ENCODE measurements around the gene DCAF7. TPM values are rescaled to one million over a fixed set of nuclear protein-coding genes. Genes with fewer than 3 reads are reported as not detected.

Gene DCAF7, protein sequence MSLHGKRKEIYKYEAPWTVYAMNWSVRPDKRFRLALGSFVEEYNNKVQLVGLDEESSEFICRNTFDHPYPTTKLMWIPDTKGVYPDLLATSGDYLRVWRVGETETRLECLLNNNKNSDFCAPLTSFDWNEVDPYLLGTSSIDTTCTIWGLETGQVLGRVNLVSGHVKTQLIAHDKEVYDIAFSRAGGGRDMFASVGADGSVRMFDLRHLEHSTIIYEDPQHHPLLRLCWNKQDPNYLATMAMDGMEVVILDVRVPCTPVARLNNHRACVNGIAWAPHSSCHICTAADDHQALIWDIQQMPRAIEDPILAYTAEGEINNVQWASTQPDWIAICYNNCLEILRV
- 35.7 TPM for polyA plus RNA-seq (2013, experiment 1 of 2; ENCODE audit: insufficient read length)
- polyA plus RNA-seq (2013, experiment 2 of 2; ENCODE audit: insufficient read length), result 35.7 TPM

- DNase-seq, result peak; percentile 100
These were observed at the start of gene DCAF7 for GRCh38 chr17:63549946-63550816. DCAF7 (plus strand) TSS chr17:63550477; CDS start chr17:63550678, 201 bp downstream.

GRCh38 chr17:63500543-63501390 is 49.5 kb upstream of the DCAF7 start:
- DNase-seq, result no peak

- no peak for DNase-seq
These were observed 47.0 kb upstream of the DCAF7 start for GRCh38 chr17:63503341-63503705.

DNA sequence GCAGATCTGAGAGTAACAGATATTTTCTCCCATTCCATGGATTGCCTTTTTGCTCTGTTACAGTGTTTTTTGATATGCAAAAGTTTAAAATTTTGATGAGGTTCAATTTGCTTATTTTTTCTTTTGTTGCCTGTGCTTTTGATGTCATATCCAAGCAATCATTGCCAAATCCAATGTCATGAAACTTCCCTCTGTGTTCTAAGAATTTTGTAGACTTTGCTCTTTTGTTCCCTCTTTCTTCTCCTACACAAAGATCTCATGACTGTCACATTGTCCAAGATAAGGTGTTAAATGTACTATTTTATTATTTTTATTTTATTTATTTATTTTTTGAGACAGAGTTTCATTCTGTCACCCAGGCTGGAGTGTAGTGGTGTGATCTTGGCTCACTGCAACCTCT is 46.0 kb upstream of the DCAF7 start:
- DNase-seq, result no peak

DNA sequence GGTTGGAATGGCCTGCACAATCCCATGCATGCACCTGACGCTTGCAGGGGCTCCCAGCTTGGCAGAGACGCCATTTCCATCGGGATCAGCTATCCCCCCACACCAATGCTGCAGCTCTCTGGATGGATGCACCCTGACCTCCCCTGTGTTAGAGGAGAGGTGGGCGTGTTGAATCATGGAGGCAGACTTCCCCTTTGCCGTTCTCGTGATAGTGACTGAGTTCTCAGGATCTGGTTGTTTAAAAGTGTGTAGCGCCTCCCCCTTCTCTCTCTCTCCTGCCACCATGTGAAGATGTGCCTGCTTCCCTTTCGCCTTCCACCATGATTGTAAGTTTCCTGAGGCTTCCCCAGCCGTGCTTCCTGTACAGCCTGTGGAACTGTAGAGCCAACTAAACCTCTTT is 44.9 kb upstream of the DCAF7 start:
- DNase-seq, result no peak

- no peak for DNase-seq
These were observed 43.6 kb upstream of the DCAF7 start for GRCh38 chr17:63506627-63507026.

- DNase-seq, result no peak
These were observed 38.9 kb upstream of the DCAF7 start for GRCh38 chr17:63511331-63511730.

- DNase-seq, result no peak
These were observed 37.9 kb upstream of the DCAF7 start for GRCh38 chr17:63512388-63512787.

- DNase-seq, result no peak
These were observed 37.2 kb upstream of the DCAF7 start for GRCh38 chr17:63512896-63513644.

GRCh38 chr17:63514477-63514876 is 35.8 kb upstream of the DCAF7 start:
- DNase-seq, result no peak

GRCh38 chr17:63514974-63515373 is 35.3 kb upstream of the DCAF7 start:
- DNase-seq, result no peak

DNA sequence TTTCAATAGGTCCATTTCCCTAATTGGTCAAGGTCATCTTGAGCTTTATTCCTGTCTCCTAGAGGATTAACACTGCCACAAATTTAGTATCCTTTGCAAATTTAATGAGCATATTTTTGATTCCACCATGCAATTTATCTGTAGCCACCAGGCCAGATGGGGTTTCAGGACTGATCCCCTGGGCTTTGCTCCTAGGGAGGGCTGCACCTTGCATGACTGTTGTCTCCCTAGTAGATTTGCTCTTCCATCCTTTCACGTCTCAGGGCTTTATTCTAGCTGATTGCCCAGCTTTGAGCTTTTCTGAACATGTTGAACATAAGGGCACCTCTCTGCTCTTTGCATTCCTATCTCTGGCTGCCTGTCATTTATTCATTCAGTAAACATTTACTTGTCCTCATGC is 34.9 kb upstream of the DCAF7 start:
- DNase-seq, result no peak

- DNase-seq, result peak; percentile 39
These were observed 33.1 kb upstream of the DCAF7 start for GRCh38 chr17:63516910-63517824.

GRCh38 chr17:63517825-63518534 is 32.3 kb upstream of the DCAF7 start:
- DNase-seq, result no peak

DNA sequence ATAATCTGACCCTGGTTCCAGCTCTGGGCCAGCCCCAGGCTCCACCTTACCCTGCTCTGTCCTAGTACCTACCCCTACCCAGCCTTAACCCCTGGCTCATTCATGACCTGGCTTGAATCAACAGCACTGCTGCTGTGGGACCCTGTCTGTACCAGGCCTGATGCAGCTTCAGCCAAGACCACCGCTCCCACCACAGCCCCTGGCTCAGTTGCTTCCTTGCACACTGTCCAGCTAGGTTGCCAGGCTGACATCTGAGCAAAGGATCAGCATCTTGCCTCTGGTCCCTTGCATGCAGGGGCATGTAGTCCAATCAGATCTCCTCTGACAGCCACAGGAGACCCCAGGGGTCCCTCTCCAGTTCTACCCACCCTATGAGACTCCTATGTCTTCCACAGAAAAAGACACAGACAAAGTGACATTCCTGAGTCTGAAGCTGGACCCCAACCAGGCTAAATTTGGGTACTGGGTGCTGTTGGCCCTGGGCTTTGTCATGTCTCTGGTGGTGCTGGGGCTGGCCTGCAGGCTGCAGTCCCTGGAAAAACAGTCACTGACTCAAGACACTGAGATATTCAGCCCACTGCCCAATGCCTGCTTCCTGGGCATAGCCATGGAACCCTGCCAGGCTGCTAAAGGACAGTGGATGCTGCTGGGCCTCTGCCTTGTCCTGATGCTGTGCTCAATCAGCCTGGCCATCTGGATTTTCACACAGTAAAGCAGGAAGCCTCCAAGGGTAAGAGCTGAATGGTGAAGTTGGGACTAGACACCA is 31.0 kb upstream of the DCAF7 start:
- DNase-seq, result no peak

- no peak for DNase-seq
These were observed 30.1 kb upstream of the DCAF7 start for GRCh38 chr17:63519972-63520882.

- DNase-seq, result no peak
These were observed 26.9 kb upstream of the DCAF7 start, which contains the start of gene KCNH6 for GRCh38 chr17:63523253-63523855. KCNH6 (plus strand) TSS chr17:63523358; CDS start chr17:63523414, 56 bp downstream.

DNA sequence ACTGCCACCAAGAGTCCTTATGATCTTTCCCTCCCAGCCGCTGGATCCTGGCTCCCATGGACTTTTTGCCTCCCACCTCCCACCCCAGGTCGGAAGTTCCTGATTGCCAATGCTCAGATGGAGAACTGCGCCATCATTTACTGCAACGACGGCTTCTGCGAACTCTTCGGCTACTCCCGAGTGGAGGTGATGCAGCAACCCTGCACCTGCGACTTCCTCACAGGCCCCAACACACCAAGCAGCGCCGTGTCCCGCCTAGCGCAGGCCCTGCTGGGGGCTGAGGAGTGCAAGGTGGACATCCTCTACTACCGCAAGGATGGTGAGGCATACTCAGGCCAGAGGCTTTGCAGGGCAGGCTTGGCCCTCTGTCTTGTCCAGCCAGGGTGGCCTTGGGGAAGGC is 26.2 kb upstream of the DCAF7 start:
- DNase-seq, result no peak

Data from fibroblast of skin of scalp (primary cell).